HG02798 (cell line): ENCODE measurements around the gene UNG.
A peak's percentile ranks its signal among the peaks of the same experiment; 100 is the strongest.

Experiments
- ATAC-seq: cut with Tn5 transposase; IDR thresholded peaks from one replicate; pipeline ENCODE4 v1.9.1; 2021; ENCODE audit warnings: mild to moderate bottlenecking; ENCODE audit not compliant: unreplicated experiment, poor library complexity

UNG gene

DNA sequence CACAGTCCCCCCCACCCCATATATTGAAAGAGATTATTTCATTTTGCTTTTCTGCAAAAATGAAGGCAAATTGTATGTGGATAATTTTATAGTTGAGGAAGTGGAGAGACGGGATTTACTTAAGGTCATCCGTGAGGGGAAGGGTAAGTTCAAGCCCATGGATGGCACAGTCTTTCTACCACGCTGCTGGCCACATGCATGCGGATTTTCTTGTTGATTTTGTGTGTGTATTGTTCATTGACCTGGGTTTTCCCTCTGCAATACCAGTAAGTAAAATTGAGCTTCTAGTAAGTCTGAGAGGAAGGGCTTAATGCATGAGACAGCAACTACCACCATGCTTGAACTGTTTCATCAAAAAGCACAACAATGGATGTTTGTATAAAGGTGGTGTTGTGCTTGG is 54.1 kb downstream of the UNG start:
- ATAC-seq = no peak

DNA sequence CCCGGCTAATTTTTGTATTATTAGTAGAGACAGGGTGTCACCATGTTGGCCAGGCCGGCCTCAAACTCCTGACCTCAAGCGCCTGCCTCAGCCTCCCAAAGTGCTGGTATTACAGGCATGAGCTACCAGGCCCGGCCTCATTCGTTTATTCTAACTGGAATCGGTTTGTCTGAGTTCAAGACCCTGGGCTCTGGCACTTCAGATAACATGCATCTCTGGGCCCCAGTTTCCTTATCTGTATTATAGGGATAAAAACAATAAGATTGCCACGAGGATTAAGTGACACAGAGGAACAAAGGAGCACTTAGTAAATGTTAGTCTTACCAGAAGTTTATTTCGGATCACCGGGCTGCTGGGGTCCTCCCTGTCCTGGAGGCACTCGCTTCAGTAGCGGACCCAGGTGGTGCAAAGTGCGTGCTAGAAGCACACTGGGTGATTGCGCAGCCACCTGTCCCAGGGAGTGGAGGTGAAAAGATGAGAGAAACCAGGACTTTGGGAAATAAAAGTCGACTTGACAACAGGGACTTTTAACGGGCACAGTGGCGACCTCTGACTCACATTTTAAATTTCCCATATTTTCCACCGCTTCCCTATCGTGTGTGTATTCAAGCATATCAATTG is 56.5 kb downstream of the UNG start:
- no peak for ATAC-seq

DNA sequence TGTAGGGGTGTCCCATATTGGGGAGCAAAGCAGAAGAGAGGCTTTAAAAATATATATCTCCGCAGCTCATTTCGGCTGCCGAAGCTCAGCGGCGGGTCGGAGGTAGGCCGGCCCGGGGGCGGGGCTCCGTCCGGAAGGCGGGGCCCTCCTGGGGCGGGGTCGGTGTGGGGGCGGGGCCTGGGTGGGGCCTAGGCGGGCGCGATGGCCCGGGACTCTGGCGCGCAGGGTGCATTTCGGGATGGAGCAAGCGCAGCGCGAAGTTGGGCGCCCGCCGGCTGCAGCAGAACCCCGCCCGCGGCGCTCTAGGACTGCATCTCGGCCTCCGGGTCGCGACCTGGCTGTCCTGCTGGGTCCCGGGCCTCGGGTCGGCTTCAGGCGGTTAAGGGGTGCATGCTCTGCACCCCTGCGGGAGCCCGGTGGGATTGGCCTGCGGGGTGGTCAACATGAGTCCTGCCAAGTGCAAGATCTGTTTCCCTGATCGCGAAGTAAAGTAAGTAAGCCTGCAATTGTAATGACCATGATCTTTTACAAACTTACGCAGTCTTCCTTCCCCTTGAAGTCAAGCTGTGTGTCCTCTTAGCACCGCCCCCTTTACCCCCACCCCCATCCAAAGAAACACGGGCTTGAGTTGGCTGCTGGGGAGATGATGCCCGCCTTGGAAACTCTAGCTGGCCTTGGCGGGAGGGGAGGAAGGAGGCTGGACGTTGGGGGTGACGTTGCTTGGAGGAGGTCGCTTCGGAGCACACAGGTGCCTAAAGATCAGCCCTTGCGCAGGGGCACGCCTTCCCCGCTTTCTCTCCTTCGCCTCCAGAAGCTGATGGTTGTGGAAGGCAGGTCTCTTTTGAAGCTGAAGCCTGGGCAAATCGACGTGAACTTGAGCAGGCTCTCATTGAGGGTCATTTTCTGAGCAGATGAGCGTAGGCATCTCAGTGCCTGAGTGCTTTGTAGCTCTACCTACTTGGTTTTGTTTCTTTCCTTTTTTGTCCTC is 57.3 kb downstream of the UNG start:
- peak; percentile 89 for ATAC-seq

DNA sequence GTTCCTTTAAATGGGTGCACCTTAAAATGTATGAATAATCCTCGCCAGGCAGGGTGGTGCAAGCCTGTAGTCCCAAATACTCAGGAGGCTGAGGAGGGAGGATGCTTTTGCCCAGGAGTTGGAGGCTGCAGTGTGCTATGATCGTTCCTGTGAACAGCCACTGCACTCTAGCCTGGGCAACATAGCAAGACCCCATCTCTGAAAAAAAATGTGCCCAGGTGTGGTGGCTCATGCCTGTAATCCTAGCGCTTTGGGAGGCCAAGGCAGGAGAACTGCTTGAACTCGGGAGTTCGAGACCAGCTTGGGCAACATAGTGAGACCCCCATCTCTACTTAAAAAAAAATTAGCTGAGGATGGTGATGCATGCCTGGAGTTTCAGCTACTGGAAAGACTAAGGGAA is 58.6 kb downstream of the UNG start:
- ATAC-seq = no peak

DNA sequence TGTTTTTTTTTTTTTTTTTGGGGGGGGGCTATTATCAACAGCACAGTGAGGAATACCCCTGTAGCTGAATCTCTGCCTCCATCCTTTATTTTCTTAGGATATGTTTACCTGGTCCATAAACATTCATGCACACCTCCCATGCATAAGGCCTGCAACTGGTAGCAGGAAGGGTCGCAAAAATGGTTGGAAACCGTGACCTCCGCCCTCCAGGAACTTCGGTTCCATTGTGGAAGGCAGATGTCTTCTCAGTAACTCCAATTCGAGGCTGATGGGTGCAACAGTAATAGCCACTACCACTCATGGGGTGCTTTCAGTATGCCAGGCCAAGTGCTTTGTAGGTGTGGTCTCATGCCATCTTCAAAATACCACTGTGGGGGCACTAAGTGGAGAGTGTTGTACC is 59.2 kb downstream of the UNG start:
- no peak for ATAC-seq

DNA sequence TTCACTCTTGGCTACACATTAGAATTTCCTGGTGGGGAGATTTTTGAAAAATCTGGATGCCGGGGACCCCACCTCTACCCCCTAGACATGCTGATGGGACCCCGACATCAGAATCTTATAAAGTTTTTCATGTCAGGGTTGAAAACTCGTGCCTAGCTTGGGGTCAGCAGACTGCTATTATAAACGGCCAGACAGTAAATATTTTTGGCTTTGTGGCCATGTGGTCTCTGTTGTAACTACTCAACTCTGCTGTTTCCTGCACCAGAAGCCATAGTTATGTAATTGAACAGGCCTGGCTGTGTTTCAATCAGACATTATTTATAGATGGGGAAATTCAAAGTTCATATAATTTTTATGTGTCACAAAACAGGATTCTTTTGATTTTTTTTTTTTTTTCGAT is 60.6 kb downstream of the UNG start:
- no peak for ATAC-seq

DNA sequence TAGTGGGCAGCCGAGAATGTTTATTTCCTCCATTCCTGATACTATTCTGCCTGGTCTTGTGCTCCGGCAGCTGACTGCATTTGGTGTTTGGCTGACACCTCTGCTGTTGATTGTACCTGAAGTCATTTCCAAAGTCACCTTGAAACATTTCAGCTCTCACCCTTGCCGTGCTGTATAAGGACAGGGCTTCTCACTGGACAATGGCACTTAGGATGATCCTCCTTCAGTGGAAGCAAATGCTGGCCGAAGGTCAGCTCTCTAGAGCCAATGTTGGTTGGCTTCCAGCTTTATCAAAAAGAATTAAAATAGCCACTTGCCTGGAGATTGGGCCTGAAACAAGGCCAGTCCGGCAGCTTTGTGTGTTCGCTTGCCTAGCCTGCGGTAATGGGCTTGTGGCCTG is 63.0 kb downstream of the UNG start:
- ATAC-seq = no peak
